Testis (tissue), 2 donors: ENCODE measurements around the gene SDC3.

ENCODE experiments used
- CTCF ChIP-seq, 3 experiments: fragments of 450-650 bp in 2 of 3; fragments of 200-600 bp in 1 of 3; sonication (generic) in 1 of 3; IDR thresholded peaks; one replicate each; pipeline ENCODE4 v1.5.1; 2016 to 2019; ENCODE audit warnings: antibody characterized with exemption in 3 of 3, mild to moderate bottlenecking in 2 of 3, moderate library complexity in 1 of 3
- POLR2A ChIP-seq: fragments of 450-650 bp; IDR thresholded peaks from one replicate; pipeline ENCODE4 v1.6.1; 2017; ENCODE audit warnings: antibody characterized with exemption, mild to moderate bottlenecking, moderate library complexity

- TF ChIP-seq CTCF (IDR thresholded peaks at IDR 0.05) (no peak), POLR2A (no peak)
These were observed 11.7 kb downstream of the SDC3 start for GRCh38 chr1:30896905-30897304.
